Measurements from ENCODE around the gene TRIM31. TPM values are rescaled to one million over a fixed set of nuclear protein-coding genes. Genes with fewer than 3 reads are reported as not detected.

The TRIM31 gene
- total RNA-seq, 1 donor from 2014 or later = not detected

DNA sequence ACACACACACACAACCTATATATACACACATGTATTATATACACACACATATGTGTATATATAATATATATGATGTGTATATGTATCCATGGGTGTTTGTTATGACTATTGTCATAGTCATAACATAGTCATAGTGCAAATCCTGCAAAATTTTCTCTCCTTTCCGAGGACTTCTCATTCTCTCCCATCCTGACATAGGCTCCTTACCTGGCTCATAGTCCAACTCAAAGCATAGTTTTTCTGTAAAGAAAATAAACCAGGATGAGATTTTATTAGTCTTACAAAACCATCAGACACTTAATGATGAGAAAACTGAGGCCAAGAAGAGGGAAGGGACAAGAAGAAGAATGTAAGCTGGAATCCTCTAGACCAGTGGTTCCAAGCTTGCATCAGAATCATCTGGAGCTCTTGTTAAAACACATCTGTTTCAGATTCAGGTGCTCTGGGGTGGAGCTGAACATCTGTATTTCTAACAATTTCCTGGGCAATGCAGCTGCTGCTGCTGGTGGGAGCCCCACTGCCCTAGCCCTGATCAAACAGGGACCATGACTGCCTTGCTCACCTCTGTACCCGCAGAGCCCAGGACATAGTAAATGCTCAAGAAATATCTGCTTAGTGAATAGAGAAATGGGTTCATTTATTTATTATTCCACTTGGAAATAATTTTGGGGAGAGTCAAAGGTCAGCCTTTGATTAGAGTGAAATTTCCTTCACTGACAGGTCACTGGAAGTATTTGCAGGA is 42.8 kb upstream of the TRIM31 start:
- Mint-ChIP-seq H3K27ac (no peak overlapping the region), H3K9me3 (ENCODE audit: low read depth) (no peaks in the 10 kb centered on the region), H3K27me3 (peaks cover 64% of the 10 kb centered on the region), H3K4me3 (ENCODE audit: low read depth) (no peak overlapping the region), H3K4me1 (ENCODE audit: low read depth) (no peaks in the 10 kb centered on the region), H3K36me3 (ENCODE audit: insufficient read depth) (no peaks in the 10 kb centered on the region)
- TF ChIP-seq, protein P1, sequence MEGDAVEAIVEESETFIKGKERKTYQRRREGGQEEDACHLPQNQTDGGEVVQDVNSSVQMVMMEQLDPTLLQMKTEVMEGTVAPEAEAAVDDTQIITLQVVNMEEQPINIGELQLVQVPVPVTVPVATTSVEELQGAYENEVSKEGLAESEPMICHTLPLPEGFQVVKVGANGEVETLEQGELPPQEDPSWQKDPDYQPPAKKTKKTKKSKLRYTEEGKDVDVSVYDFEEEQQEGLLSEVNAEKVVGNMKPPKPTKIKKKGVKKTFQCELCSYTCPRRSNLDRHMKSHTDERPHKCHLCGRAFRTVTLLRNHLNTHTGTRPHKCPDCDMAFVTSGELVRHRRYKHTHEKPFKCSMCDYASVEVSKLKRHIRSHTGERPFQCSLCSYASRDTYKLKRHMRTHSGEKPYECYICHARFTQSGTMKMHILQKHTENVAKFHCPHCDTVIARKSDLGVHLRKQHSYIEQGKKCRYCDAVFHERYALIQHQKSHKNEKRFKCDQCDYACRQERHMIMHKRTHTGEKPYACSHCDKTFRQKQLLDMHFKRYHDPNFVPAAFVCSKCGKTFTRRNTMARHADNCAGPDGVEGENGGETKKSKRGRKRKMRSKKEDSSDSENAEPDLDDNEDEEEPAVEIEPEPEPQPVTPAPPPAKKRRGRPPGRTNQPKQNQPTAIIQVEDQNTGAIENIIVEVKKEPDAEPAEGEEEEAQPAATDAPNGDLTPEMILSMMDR (IDR thresholded peaks at IDR 0.05; ENCODE audit: unreplicated experiment) = no peak
- no peak for DNase-seq (ENCODE audit: low spot score, unreplicated experiment)

DNA sequence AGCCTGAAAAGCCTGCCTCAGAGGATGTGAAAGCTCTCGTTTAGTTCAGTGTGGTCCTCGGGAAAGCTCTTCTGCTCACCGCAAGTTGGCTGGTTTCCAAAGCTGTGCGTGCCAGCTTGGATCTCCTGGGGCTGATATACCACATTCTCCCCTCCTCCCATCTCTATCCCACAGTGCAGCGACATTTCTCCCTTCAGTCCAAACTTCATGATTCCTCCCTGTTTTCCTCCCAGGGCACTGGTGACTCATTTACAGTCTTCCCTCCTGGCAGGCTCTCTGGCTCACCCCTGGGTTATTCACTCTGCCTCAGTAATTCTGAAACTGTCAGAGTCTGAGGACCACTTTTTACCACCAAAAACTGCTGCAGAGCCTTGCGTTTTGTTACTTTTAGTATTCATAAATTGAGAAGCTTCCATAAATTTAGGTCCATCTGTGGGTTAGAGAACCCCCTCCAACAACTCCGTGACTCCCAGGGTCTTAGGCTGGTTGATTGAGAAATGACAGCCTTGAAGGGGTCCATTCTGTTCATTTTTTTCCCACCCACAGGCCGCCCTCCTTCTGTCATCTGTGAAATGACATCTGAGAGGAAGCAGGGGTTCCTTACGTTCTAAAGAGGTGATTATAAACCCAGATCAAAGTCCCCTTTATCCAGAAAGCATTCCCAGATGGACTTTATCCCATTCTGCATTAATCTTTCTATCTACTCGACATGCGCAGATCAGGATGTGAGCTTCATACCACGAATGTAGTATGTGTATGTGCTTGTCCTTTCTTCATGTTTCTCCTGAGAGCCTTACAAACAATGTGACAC is 42.0 kb upstream of the TRIM31 start:
- Mint-ChIP-seq H3K9me3 (ENCODE audit: low read depth) (no peaks in the 10 kb centered on the region), H3K4me1 (ENCODE audit: low read depth) (no peaks in the 10 kb centered on the region), H3K4me3 (ENCODE audit: low read depth) (no peak overlapping the region), H3K36me3 (ENCODE audit: insufficient read depth) (no peaks in the 10 kb centered on the region), H3K27ac (no peak overlapping the region), H3K27me3 (peaks cover 66% of the 10 kb centered on the region)
- TF ChIP-seq, protein P1 (IDR thresholded peaks at IDR 0.05; ENCODE audit: unreplicated experiment) = no peak
- no peak for DNase-seq (ENCODE audit: low spot score, unreplicated experiment)

GRCh38 chr6:30154061-30154460 is 41.2 kb upstream of the TRIM31 start:
- no peaks in the 10 kb centered on the region for H3K9me3 Mint-ChIP-seq (ENCODE audit: low read depth)
- peaks cover 58% of the 10 kb centered on the region for H3K27me3 Mint-ChIP-seq
- no peaks in the 10 kb centered on the region for H3K36me3 Mint-ChIP-seq (ENCODE audit: insufficient read depth)

GRCh38 chr6:30152910-30153610 is 40.2 kb upstream of the TRIM31 start:
- Mint-ChIP-seq H3K4me1 (ENCODE audit: low read depth) (no peaks in the 10 kb centered on the region), H3K36me3 (ENCODE audit: insufficient read depth) (no peaks in the 10 kb centered on the region), H3K27ac (no peak overlapping the region), H3K9me3 (ENCODE audit: low read depth) (no peaks in the 10 kb centered on the region), H3K4me3 (ENCODE audit: low read depth) (no peak overlapping the region), H3K27me3 (peaks cover 51% of the 10 kb centered on the region)
- TF ChIP-seq, protein P1 (IDR thresholded peaks at IDR 0.05; ENCODE audit: unreplicated experiment) = no peak
- DNase-seq (ENCODE audit: low spot score, unreplicated experiment) = no peak

More at GRCh38 chr6:30154061-30154460, 41.2 kb upstream of the TRIM31 start:
- no peak for DNase-seq (ENCODE audit: low spot score, unreplicated experiment)
- H3K4me1 Mint-ChIP-seq (ENCODE audit: low read depth) = no peaks in the 10 kb centered on the region
- no peak overlapping the region for H3K27ac Mint-ChIP-seq
- TF ChIP-seq, protein P1 (IDR thresholded peaks at IDR 0.05; ENCODE audit: unreplicated experiment) = no peak
- no peak overlapping the region for H3K4me3 Mint-ChIP-seq (ENCODE audit: low read depth)
